Effector CD8-positive, alpha-beta T cell (primary cell): ENCODE data around the gene PROCA1.

Source experiments
- DNase-seq: peaks from one replicate; lab custom pipeline; 2025; lab: John Stamatoyannopoulos, UW

Gene PROCA1

DNA sequence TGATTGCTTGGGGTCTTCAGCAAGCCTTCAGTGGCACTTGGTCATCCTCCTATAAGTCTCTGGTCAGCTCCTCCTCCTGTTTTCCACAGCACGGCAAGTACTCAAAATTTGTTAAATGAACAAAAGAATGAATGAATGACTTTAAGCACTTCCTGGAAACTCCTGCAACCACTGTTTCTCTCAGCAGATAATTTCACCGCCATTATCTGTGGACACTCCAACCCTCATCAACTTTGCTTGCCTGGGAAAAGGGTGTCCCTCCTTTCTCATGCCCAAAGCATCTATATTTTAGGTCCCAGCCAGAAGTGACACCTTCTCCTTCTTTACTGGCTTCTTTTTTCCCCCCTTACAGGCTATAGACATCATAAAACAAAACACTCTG, 4.4 kb downstream of the PROCA1 start:
- DNase-seq, result no peak

DNA sequence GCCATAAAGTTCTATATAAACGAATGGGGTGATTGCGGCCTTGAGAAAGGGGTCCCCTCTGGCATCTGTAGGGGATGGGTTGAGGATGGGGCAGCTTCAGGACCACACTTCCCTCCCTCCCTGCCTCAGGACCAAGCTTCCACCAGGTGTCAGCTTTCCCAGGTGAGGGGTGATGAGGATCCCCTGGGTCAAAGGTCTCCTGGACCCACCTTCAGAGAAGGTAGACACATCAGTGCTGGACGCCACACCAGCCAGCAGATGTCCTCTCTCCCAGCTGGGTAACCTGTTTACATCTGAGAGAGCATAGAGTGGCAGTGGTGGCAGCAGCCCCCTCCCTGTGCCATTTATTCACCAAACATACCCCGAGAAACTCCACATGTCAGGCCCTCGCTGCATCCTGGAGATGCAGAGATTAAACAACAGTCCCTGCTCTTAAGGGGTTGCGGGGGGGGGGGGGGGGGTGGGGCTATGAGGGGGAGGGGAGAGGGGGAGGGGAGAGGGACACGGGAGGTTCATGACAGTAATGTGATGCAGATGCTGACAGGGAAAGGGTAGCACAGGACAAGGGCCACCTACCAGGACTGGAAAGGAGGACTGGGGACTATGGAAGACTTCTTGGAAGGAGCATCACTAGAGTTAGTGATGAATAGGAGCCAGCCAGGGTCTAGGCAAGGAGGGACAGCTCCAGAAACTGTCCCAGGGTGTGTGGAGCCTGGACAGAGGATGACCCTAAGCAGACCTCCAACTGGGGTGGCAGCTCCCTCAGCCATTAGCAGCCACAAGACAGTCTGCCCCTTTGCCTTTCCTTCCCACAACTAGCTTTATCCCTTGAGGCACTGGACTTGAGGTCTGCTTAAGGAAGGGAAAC, 5.0 kb downstream of the PROCA1 start:
- DNase-seq, result no peak

DNA sequence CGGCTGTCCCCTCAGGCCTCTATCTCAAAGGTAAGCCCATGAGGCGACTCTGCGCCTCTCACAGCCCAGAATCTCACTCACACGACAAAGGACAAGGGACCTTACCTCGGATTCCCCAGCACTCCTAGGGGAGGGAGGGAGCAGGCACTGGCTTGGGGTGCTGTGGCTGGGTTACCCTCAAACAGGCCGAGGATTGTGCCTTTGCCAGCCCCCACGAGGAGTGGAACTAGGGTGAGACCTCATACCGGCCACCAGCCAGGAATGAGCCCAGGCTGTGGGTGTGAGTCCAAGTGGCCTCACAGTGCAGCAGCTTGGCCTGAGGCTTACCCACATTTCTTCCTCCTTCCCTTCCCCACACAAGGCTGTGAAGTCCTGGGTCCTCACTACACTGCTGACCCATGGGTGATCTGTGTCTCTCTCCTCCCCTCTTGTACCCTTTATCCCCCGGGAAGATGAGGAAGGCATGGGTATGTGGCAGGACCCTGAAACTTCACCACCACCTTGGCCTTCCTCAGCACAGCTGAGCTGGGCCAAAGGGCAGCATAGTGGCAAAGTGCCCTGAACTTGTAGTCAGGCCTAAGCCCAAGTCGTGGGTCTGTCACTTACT, 5.9 kb downstream of the PROCA1 start:
- DNase-seq, result no peak

GRCh38 chr17:28705074-28705659, 6.5 kb downstream of the PROCA1 start:
- DNase-seq, result no peak

DNA sequence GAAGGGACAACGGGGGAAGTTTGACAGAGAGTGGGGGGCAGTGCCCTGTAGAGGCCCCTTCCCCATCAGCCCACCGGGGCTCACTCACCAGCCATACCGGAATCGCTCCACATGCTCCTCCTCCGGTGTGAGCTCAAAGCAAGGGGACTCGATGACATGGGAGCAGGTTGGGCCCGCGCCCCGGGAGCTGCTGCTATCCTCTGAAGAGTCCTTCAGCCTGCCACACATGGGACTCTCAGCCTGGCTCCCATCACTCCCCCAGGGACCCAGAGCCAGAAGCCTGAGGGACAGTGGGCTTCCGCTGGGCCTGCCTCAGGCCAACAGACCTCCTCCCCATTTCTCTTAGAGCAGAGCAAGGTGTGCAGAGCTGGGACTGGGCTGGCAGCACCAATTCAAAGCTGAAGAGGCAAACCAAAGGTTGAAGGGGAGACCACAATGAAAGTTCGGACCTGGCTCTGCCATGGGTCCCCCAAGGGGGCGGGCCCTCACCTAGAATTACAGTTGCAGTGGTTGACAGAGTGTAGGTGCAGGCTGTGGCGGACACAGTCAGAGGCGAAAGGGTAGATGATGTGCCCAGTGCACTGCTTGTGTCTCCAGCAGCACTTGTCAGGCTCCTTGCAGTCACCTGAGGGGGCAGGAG, 7.3 kb downstream of the PROCA1 start:
- no peak for DNase-seq

DNA sequence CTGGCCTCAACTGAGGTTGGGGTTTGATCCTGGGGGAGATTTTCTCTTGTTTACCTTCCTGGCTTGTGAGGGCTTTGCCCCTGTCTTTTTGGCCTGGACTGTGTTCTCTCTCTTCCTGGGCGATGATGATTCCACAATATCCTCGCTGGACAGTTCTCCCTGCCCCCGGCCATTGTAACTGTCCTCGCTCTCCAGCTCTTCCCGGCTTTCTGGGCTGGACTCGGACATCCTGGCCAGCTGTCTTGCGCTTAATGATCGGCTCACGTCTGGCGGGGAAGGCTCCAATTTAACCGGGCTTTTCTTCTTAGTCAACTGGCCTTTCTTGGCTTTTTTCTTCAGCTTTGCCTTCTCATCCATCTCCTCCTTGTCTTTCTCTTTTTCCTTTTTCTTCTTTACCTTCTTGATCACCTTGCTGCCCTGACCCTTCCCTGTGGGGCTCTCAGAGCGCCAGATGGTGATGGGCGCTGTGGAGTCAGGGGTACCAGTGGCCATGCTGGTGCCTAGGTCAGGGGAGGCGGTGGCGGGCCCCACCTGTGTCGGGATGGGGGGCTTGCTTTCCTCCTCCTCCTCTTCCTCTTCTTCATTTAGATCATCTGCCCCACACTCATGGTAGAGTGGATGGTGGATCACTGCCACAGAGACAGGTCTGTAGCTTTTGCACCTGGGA, 8.0 kb downstream of the PROCA1 start:
- no peak for DNase-seq

- DNase-seq, result no peak
These were observed 8.9 kb downstream of the PROCA1 start for GRCh38 chr17:28702752-28703150.

GRCh38 chr17:28702026-28702751, 9.5 kb downstream of the PROCA1 start:
- DNase-seq, result no peak

- DNase-seq, result no peak
These were observed 10.7 kb downstream of the PROCA1 start for GRCh38 chr17:28700830-28701492.

GRCh38 chr17:28700278-28700677, 11.4 kb downstream of the PROCA1 start:
- no peak for DNase-seq

DNA sequence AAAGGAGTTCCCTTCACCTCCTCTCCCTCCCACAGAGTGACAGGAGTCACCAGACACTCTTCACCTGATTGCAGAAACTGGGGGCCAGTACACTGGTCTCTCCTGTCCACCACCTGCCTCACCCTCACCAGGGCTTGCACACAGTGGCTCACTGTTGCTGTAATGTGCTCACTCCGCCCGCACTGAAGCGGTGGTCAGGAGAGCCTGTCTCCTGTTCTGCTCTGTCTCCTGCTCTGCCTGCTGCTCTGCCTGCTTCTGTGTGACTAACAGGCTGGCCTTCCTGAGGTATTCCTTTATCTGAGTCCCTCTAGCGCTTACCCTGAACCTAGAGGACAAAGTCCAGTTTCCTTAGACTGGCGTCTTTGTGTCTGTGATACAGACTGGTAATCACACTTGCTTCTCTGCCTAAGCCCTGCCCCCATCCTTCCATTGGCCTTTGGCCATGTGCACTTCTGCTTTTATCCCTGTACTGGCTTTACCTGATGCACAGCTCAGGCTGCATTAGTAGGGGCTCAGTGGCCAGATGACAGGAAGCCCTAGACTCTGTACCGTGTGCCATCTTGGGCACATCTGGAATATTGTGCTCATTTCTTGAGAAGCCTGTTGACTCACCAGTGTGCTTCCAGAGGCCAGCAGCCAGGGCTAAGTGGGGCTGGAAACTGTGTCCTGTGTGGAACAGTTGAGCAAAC, 13.3 kb downstream of the PROCA1 start:
- no peak for DNase-seq

DNA sequence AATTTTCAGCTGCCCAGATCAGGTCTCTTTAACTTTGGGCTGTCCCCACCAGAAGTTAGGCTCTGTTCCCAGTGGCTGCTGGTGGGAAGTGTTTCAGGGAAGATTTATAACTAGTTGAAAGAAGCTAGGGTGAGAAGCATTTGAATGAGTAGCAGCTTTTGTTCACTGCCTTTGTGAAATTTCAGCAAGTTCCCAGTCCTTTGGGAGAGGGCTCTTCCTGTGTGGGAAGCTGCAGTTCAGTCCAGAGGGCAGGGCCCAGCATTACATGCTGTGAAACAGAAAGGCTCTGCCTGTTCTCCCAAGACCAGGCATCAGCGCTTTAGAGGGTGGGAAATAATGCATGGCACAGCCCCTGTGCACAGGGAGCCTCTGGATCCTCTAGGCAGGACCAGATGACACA, 17.8 kb downstream of the PROCA1 start:
- no peak for DNase-seq

DNA sequence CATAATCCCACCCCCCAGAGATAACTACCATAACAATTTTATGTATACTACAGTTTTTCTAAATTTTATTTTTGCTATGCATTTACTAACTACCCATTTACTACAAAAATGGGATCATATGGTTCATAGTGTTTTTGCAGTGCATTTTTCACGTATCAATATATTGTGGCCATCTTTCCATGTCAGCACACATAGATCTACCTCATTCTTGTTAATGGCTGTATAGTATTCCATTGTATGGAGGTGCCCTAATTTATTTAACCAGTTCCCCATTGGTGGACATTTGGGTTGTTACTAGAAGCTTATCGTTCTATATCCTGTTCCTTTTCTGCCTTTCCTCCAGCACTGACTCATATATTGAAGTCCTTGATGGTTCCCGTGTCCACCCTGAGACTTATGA, 22.7 kb downstream of the PROCA1 start:
- DNase-seq, result no peak

DNA sequence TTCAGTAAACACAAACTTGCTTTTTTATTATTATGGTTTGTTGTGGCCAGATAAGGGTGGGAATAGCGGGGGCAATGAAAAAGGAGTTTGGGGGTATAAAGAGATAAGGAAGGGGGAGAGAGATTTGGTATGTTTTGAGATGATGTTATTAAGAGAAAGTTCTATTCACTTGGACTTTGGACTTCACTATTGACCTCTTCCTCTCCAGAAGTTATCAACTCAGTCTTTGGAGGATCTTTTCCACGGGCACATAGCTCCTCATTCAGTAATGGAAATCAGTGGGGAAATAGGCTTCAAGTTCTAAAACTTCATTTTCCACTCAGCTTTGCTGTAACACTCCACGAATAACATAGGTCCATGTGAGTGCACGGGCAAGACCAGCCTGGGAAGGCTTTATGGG, 23.2 kb downstream of the PROCA1 start:
- DNase-seq, result no peak

- DNase-seq, result no peak
These were observed 25.4 kb downstream of the PROCA1 start for GRCh38 chr17:28686296-28686695.

DNA sequence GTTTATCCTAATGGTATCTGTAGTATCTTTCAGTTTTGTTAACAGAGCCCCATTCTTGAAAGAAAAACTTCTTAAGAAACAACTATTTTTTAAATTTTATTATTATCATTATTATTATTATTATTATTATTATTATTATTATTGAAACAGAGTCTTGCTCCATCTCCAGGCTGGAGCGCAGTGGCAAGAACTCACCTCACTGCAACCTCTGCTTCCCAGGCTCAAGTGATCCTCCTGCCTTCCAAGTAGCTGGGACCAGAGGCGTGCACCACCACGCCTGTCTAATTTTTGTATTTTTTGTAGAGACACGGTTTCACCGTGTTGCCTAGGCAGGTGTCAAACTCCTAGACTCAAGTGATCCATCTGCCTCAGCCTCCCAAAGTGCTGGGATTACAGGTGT, 26.3 kb downstream of the PROCA1 start:
- DNase-seq, result no peak

- DNase-seq, result no peak
These were observed 26.7 kb downstream of the PROCA1 start for GRCh38 chr17:28684963-28685362.

- no peak for DNase-seq
These were observed 29.0 kb downstream of the PROCA1 start for GRCh38 chr17:28682655-28683054.

- DNase-seq, result no peak
These were observed 35.7 kb downstream of the PROCA1 start for GRCh38 chr17:28675980-28676379.

GRCh38 chr17:28675490-28675889, 36.2 kb downstream of the PROCA1 start:
- no peak for DNase-seq
